Duodenal mucosa (tissue), 2 donors: ENCODE measurements around the gene EFHD1.
"Not testable (repeated sequence)": the region's sequence is repeated elsewhere in the genome, so short reads cannot be mapped to it uniquely, and the experiment has no call there.

Experiments
- H3K27ac ChIP-seq: one replicate; pipeline ENCODE4 v1.7.0; 2013; ENCODE audit warnings: low read depth, low read length
- H3K27me3 ChIP-seq, 2 donors: one replicate each; pipeline ENCODE4 v1.7.0; 2013; ENCODE audit warnings: low read length in 2 of 2, control low read depth in 1 of 2; ENCODE audit not compliant: insufficient read depth in 2 of 2, control insufficient read depth in 1 of 2
- H3K36me3 ChIP-seq, 2 donors: one replicate each; pipeline ENCODE4 v1.7.0; 2013; ENCODE audit warnings: low read length in 2 of 2, control low read depth in 1 of 2; ENCODE audit not compliant: insufficient read depth in 2 of 2, control insufficient read depth in 1 of 2
- H3K4me1 ChIP-seq, 2 donors: one replicate each; pipeline ENCODE4 v1.7.0; 2013; ENCODE audit warnings: low read length in 2 of 2, control low read depth in 1 of 2; ENCODE audit not compliant: insufficient read depth in 2 of 2, control insufficient read depth in 1 of 2
- H3K4me3 ChIP-seq, 2 donors: one replicate each; pipeline ENCODE4 v1.7.0; 2013; ENCODE audit warnings: low read length in 2 of 2, low read depth in 1 of 2
- H3K9ac ChIP-seq, 2 donors: one replicate each; pipeline ENCODE4 v1.7.0; 2013; ENCODE audit warnings: low read length in 2 of 2, low read depth in 1 of 2
- H3K9me3 ChIP-seq, 2 donors: one replicate each; pipeline ENCODE4 v1.7.0; 2013; ENCODE audit warnings: low read length in 2 of 2, control low read depth in 1 of 2; ENCODE audit not compliant: control insufficient read depth in 1 of 2

The EFHD1 gene

GRCh38 chr2:232667989-232668583, 34.7 kb downstream of the EFHD1 start:
- Histone ChIP-seq H3K4me3 (no peak overlapping the region), H3K27me3 (no peaks in the 10 kb centered on the region), H3K4me1 (no peaks in the 10 kb centered on the region), H3K27ac (no peak overlapping the region), H3K9ac (no peak overlapping the region), H3K9me3 (no peaks in the 10 kb centered on the region), H3K36me3 (no peaks in the 10 kb centered on the region)

- H3K4me1 ChIP-seq: no peaks in the 10 kb centered on the region
- no peaks in the 10 kb centered on the region for H3K36me3 ChIP-seq
- no peaks in the 10 kb centered on the region for H3K9me3 ChIP-seq
- H3K9ac ChIP-seq: no peak overlapping the region
- H3K4me3 ChIP-seq: no peak overlapping the region
- H3K27ac ChIP-seq: no peak overlapping the region
- no peaks in the 10 kb centered on the region for H3K27me3 ChIP-seq
These were observed 35.5 kb downstream of the EFHD1 start for GRCh38 chr2:232668805-232669444.

- H3K9ac ChIP-seq: no peak overlapping the region
- no peak overlapping the region for H3K4me3 ChIP-seq
- H3K27me3 ChIP-seq: no peaks in the 10 kb centered on the region
- no peak overlapping the region for H3K27ac ChIP-seq
- H3K36me3 ChIP-seq: no peaks in the 10 kb centered on the region
- H3K4me1 ChIP-seq: no peaks in the 10 kb centered on the region
- no peaks in the 10 kb centered on the region for H3K9me3 ChIP-seq
These were observed 39.2 kb downstream of the EFHD1 start for GRCh38 chr2:232672588-232672987.

GRCh38 chr2:232674491-232674890, 41.1 kb downstream of the EFHD1 start:
- Histone ChIP-seq H3K9ac (no peak overlapping the region), H3K27me3 (no peaks in the 10 kb centered on the region), H3K36me3 (no peaks in the 10 kb centered on the region), H3K9me3 (no peaks in the 10 kb centered on the region), H3K27ac (no peak overlapping the region), H3K4me3 (no peak overlapping the region), H3K4me1 (no peaks in the 10 kb centered on the region)

GRCh38 chr2:232675381-232675780, 42.0 kb downstream of the EFHD1 start:
- H3K9me3 ChIP-seq: no peaks in the 10 kb centered on the region
- no peaks in the 10 kb centered on the region for H3K36me3 ChIP-seq
- no peak overlapping the region for H3K27ac ChIP-seq
- H3K4me3 ChIP-seq: no peak overlapping the region
- H3K9ac ChIP-seq: no peak overlapping the region
- no peaks in the 10 kb centered on the region for H3K27me3 ChIP-seq
- no peaks in the 10 kb centered on the region for H3K4me1 ChIP-seq

GRCh38 chr2:232680006-232680405, 46.6 kb downstream of the EFHD1 start:
- Histone ChIP-seq H3K36me3 (no peaks in the 10 kb centered on the region), H3K27me3 (peaks cover 0 to 8% of the 10 kb centered on the region in 2 donors), H3K4me1 (no peaks in the 10 kb centered on the region)

GRCh38 chr2:232681527-232681926, 48.1 kb downstream of the EFHD1 start:
- Histone ChIP-seq H3K27me3 (peaks cover 0 to 8% of the 10 kb centered on the region in 2 donors), H3K9me3 (no peaks in the 10 kb centered on the region), H3K27ac (no peak overlapping the region), H3K9ac (no peak overlapping the region), H3K4me3 (no peak overlapping the region), H3K4me1 (no peaks in the 10 kb centered on the region), H3K36me3 (no peaks in the 10 kb centered on the region)

More at GRCh38 chr2:232680006-232680405, 46.6 kb downstream of the EFHD1 start:
- Histone ChIP-seq H3K9ac (no peak overlapping the region), H3K4me3 (no peak overlapping the region), H3K27ac (no peak overlapping the region), H3K9me3 (no peaks in the 10 kb centered on the region)

- peaks cover 0 to 8% of the 10 kb centered on the region in 2 donors for H3K27me3 ChIP-seq
- H3K36me3 ChIP-seq: no peaks in the 10 kb centered on the region
- no peaks in the 10 kb centered on the region for H3K9me3 ChIP-seq
- H3K9ac ChIP-seq: no peak overlapping the region
- H3K4me3 ChIP-seq: no peak overlapping the region
- no peak overlapping the region for H3K27ac ChIP-seq
- no peaks in the 10 kb centered on the region for H3K4me1 ChIP-seq
These were observed 50.0 kb downstream of the EFHD1 start for GRCh38 chr2:232683368-232683767.

GRCh38 chr2:232685391-232685790, 52.0 kb downstream of the EFHD1 start:
- not testable (repeated sequence) for H3K4me1 ChIP-seq, H3K4me3 ChIP-seq, H3K36me3 ChIP-seq, H3K9ac ChIP-seq, H3K27me3 ChIP-seq, H3K9me3 ChIP-seq, H3K27ac ChIP-seq

- H3K27me3 ChIP-seq: peaks cover 0 to under 1% of the 10 kb centered on the region in 2 donors
- no peaks in the 10 kb centered on the region for H3K4me1 ChIP-seq
- no peaks in the 10 kb centered on the region for H3K36me3 ChIP-seq
- no peak overlapping the region for H3K4me3 ChIP-seq
- peaks cover 0 to 3% of the 10 kb centered on the region in 2 donors for H3K9me3 ChIP-seq
- H3K27ac ChIP-seq: no peak overlapping the region
- no peak overlapping the region for H3K9ac ChIP-seq
These were observed 54.2 kb downstream of the EFHD1 start for GRCh38 chr2:232687382-232688160.
